GM19240 (cell line): ENCODE results near the gene OVAAL.

Source experiments
- DNase-seq: peaks from one replicate; pipeline ENCODE4 v3.0.0; 2011; ENCODE audit warnings: low spot score; ENCODE audit not compliant: insufficient read length

OVAAL gene

DNA sequence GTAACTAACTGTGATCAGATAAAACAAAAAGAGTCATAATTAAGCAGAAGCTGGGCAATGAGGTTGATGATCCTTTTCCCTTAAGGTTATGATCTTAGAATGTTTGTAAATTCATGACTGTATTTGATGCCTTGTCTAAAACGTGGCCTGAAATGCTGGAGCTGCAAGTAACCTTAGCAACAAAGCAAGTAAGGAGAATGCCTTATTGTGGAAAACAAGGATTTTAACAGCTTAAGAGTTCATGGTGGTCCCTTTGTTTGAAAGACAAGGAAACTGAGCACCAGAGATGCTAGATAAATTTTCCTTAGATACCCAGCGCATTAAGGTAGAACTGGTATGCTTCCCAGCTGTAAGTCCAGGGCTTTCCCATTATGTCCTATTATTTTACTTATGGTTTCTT is 47.4 kb downstream of the OVAAL start:
- DNase-seq: no peak

DNA sequence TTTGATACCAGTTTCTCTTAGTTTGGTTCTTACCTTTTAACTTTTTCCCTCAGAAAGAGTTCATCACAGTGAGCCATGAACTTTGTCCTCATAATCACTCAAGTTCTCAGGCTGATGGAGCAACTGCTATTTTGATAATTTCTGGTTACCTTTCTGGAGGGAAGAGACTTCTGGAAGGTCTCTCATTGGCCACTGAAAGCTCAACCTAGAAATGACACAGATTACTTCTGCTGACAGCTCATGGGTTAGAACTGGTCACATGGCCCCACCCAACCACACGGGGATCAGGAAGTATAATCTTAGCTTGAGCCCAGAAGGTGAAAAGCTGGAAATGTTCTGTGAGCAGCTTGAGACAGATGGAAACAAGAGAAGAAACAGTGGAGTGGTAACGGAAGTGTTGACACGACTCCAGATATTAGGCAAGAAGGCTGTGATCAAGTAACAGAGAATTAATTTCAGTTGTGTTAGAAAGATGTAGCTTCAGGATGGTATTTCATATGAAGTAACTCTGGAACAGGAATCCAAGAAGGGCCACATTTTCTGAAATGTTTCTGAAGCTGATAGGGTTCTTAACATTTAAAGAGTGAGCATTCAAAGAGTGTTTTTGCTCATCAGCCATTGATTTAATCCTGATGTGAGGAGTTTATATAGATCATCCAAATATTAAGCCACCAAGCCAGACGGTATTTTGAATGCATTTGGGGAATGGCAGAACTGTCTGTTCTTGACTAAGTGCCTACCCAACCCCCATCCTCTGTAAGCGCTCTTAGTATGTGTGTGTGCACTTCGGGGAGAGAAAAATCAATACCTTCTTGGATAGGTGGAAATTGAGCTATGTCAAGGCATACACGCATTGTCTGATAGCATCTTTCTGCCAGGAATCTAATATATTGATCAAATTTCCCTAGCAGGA is 51.1 kb downstream of the OVAAL start:
- DNase-seq: no peak

GRCh38 chr1:180610556-180611015 is 51.8 kb downstream of the OVAAL start:
- DNase-seq: no peak

DNA sequence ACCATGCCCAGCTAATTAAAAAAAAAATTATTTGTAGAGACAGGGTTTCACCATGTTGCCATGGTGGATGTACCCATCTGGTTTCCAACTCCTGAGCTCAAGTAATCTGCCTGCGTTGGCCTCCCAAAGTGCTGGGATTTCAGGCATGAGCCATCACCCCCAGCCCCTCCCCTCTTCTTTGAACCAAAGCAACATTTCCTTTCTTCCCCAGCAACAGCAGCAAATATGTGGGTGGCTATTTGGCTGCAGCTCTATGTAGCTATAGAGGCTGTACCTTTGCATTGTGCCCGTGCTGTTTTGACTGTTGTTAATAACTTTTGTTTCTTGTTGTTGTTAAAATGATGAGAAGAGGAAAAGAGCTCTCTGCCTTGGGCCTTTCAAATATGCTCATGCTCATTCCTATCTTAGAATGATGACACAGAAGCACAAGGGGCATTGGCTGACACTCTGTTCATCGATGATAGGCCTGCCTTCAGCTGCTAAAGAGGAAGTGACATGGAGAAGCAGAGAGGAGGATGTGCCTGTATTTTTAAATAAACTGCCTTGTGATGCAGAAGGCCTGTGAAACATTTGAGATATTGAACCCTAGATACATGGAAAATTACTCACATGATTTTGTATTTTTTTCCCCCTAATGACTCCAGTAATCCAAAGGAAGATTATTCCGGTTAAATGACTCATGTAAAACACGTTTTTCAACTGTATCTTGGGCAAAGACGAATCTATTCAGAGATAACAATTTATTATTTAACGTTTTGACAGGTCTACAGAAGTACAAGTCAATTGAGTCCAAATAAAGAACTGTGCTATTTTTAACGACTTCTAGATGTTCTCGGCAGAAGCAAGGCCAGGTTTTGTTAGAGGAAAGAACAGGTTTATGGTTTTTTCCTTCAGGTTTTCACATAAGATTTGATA is 52.5 kb downstream of the OVAAL start:
- no peak for DNase-seq

DNA sequence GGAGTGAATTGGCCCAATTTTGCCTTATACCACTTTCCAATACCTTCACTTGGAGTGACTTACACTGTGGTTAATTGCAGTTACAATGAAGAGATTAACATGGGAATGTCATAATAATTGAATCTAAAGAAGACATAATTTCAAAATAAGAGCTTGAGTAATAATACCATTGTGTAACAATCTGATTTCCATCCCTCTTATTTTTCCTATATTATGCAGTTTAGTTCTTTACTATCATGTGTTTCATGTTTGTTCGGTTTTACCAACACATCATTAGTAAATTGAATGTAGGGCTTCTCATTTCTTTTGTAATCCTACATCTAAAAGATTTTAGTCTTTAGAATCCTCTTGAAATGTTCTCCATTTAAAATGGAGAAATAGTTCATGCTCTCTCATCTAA is 53.9 kb downstream of the OVAAL start:
- no peak for DNase-seq

GRCh38 chr1:180614730-180615129 is 56.0 kb downstream of the OVAAL start:
- no peak for DNase-seq

DNA sequence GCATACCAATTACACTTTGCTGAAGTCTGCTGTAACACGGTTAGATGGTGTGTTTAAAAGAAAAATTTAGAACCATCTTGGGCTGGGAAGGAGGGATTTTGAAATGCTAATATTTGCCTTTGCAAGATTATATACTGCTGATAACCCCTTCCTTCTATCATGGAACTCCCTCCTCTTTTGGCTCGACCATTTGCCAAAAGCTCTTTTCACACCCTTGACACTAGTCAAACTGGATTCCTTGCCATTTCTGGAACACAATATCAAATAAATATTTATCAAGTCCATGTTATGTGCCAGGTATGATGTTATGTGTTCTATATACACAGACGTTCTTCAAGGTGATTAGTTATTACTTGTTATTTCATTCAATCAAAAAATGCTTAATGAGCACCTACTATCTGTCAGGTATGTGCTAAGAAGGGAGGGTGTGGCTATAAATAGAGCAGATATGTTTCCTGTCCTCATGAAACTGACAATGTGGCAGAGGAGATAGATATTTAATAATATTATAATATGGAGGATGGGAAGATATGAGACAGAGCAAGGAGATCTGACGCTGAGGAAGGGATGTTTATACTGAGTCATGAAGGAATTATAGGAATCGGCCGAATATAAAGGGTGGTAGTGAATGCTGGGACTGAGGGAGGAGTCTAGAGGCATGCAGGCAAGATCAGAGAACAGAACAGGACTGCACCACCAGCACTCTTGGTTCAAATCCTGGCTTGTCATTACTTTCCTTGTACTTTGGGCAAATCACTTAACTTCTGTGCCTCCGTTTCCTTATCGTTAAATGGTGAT is 56.9 kb downstream of the OVAAL start:
- no peak for DNase-seq
